Renal cortex interstitium (tissue), 11 donors: ENCODE results near the gene BLOC1S5. TPM values are rescaled to one million over a fixed set of nuclear protein-coding genes. Genes with fewer than 3 reads are reported as not detected.

Experiments used
- DNase-seq, 11 donors: peaks; one replicate each; pipeline ENCODE4 v3.0.0-alpha.2; 2013; ENCODE audit warnings: low read depth in 9 of 11, low spot score in 4 of 11; ENCODE audit errors: extremely low read depth in 1 of 11
- polyA plus RNA-seq, 3 donors: library from polyadenylated mRNA; unstranded; fragments of 120-200 nt; gene quantifications; one replicate each; pipeline ENCODE4 v1.2.1, GENCODE V29; 2013; ENCODE audit not compliant: insufficient read length in 3 of 3

Gene BLOC1S5
- polyA plus RNA-seq, 3 donors, result 30.0 to 44.5 (median 30.8) TPM

GRCh38 chr6:8086755-8087306, 22.6 kb upstream of the BLOC1S5 start:
- no peak for DNase-seq

GRCh38 chr6:8085053-8085511, 20.9 kb upstream of the BLOC1S5 start:
- no peak for DNase-seq

DNA sequence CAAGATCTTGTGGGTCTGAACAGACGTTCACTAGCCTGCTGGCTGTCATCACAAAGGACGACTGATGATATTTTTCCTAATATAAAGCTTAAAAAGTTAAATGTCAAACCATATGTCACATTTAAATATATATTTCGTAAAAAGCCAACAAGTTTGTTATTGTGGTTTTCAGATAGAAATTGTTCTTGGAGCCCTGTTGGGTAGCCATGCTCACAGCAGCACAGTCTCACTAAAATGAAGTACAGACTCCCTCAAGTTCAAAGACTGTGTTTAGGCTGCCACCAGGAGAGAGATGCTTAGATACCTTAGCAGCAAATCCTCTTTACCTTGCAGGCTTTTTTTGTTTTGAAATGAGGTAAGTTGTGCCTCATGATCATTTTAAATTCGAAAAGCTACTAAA, 20.4 kb upstream of the BLOC1S5 start:
- no peak for DNase-seq

- no peak for DNase-seq
Observed at GRCh38 chr6:8082954-8083858, 19.0 kb upstream of the BLOC1S5 start.

DNA sequence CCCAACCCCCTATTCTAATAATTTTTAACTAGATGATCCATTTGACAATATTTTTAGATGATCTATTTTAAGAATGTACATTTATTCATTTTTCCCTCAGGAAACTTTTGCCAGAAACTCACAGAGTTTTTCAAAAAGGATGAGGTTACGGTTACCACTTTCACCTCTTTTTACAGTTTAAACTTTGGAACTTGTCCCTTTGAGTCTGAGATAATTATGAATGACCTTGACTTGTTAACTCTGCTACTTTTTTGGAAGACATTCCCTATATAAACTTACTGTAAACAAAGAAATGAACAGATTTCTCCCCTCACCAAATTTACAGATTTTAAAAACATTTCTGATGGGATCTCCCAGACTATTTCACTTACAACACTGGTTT, 18.4 kb upstream of the BLOC1S5 start:
- DNase-seq, result no peak

GRCh38 chr6:8080362-8081151, 16.4 kb upstream of the BLOC1S5 start:
- no peak for DNase-seq

- DNase-seq, result peak in 1 of 11 donors; percentile 48
Observed at GRCh38 chr6:8079126-8079525, 14.9 kb upstream of the BLOC1S5 start.

- DNase-seq, result no peak
Observed at GRCh38 chr6:8077991-8078390, 13.8 kb upstream of the BLOC1S5 start.

DNA sequence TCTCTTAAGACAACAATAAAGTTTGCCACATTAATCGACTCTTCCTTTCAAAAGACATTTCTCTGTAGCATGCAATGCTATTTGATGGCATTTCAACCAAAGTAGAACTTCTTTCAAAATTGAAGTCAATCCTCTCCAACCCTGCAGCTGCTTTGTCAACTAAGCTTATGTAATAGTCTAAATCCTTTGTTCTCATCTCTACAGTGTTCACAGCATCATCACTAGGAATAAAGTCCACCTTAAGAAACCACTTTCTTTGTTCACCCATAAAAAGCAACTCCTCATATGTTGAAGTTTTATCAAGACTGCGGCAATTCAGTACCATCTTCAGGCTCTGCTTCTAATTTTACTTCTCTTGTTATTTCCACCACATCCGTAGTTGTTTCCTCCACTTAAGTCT, 11.5 kb upstream of the BLOC1S5 start:
- DNase-seq, result no peak

DNA sequence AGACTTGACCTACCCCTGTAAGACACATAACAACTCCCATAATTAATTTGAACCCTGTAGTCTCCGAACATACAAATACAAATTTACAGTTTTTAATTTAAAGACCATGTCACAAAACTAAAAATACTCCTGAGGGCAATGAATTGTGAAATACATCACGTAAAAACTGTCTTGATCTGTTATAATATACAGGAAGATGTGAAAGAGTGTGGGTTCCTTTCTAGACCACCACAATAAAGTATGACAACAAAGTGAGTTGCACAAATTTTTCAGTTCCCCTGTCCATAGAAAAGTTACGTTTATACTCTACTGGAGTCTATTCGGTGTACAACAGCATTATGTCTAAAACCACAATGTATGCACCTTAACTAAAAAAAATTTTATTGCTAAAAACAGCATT, 11.0 kb upstream of the BLOC1S5 start:
- DNase-seq, result no peak

- no peak for DNase-seq
Observed at GRCh38 chr6:8074213-8074612, 10.0 kb upstream of the BLOC1S5 start.

GRCh38 chr6:8073758-8074157, 9.6 kb upstream of the BLOC1S5 start:
- DNase-seq, result no peak

- no peak for DNase-seq
Observed at GRCh38 chr6:8070718-8071117, 6.5 kb upstream of the BLOC1S5 start.

GRCh38 chr6:8069631-8070284, 5.6 kb upstream of the BLOC1S5 start:
- DNase-seq, result no peak

- DNase-seq, result no peak
Observed at GRCh38 chr6:8069151-8069550, 5.0 kb upstream of the BLOC1S5 start.

- DNase-seq, result no peak
Observed at GRCh38 chr6:8066108-8066507, 1.9 kb upstream of the BLOC1S5 start.

DNA sequence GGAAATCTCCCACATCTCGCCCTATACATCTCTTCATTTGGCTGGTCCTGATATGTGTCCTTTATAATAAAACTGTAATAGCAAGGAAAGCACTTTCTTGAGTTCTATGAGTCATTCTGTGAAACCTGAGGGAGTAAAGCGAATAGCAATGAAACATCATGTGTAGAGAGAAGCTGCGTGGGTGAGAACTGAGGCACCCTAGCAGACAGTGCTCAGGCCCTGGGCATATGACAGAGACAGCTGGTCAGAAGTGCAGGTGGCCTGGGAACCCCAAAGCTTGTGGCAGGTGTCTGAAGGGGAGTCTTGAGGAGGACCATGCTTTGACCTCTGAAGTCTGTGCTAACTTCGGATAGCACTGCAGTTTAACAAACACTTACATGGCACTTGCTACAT, 1.3 kb upstream of the BLOC1S5 start:
- DNase-seq, result no peak

GRCh38 chr6:8064638-8065518, 689 bp upstream of the BLOC1S5 start:
- DNase-seq, result no peak

DNA sequence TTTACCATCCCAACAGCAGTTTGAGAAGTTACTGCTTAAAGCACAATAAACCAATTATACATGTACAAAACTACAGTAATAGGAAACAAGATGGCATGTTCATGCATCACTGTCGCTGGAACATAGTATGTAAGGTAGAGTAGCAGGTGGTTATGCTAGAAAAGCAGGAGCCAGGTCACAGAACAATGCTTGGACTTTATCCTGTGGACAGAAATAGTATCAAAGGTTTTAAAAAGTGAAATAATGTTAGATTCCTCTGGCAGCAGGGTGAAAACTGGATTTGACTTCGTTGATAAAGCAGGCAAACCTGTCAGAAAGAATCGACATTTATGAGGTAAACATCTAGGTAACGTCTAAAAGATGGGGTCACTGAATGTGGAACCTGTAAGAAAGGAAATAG, 2.5 kb downstream of the BLOC1S5 start:
- DNase-seq, result no peak
